Neural cell (in vitro differentiated cells): ENCODE results near the gene IL1RAPL2. TPM values are rescaled to one million over a fixed set of nuclear protein-coding genes. Genes with fewer than 3 reads are reported as not detected.

Source experiments
- H2AFZ ChIP-seq: fragments of 200-600, 300-800 bp; sonication (generic), shearing (Covaris generic); 2 replicates; pipeline ENCODE4 v1.6.0; 2014; ENCODE audit warnings: low read depth, mild to moderate bottlenecking, antibody characterized with exemption, low read length, moderate library complexity
- H3F3A ChIP-seq: fragments of 200-600 bp; shearing (Covaris generic); 2 replicates; pipeline ENCODE4 v1.6.1; 2016; ENCODE audit warnings: mild to moderate bottlenecking, moderate library complexity, mixed read lengths, antibody characterized with exemption, low read length; ENCODE audit not compliant: insufficient read depth, poor library complexity, severe bottlenecking
- H3K27ac ChIP-seq: fragments of 200-600, 300-800 bp; sonication (generic), shearing (Covaris generic); 2 replicates; pipeline ENCODE4 v1.5.1; 2014; ENCODE audit warnings: mild to moderate bottlenecking, low read length, moderate library complexity
- H3K27me3 ChIP-seq: fragments of 300-800, 200-600 bp; sonication (generic), shearing (Covaris generic); 2 replicates; pipeline ENCODE4 v1.6.0; 2014; ENCODE audit warnings: mild to moderate bottlenecking, low read depth, low read length, moderate library complexity; ENCODE audit not compliant: insufficient read depth
- H3K36me3 ChIP-seq: fragments of 300-800, 200-600 bp; sonication (generic), shearing (Covaris generic); 2 replicates; pipeline ENCODE4 v1.5.1; 2014; ENCODE audit warnings: mild to moderate bottlenecking, antibody characterized with exemption, low read length, moderate library complexity; ENCODE audit not compliant: insufficient read depth
- H3K4me2 ChIP-seq: fragments of 300-800, 200-600 bp; sonication (generic), shearing (Covaris generic); 2 replicates; pipeline ENCODE4 v1.6.0; 2014; ENCODE audit warnings: mild to moderate bottlenecking, low read length
- H3K4me3 ChIP-seq: fragments of 300-800, 200-600 bp; sonication (generic), shearing (Covaris generic); 2 replicates; pipeline ENCODE4 v1.5.1; 2014; ENCODE audit warnings: mild to moderate bottlenecking, low read length, moderate library complexity
- H3K79me2 ChIP-seq: fragments of 200-600 bp; shearing (Covaris generic); replicated peaks from 2 replicates; pipeline ENCODE4 v1.6.0; 2014; ENCODE audit warnings: mild to moderate bottlenecking, low read length, moderate library complexity; ENCODE audit not compliant: insufficient read depth
- H3K9ac ChIP-seq: fragments of 300-800, 200-600 bp; sonication (generic), shearing (Covaris generic); 2 replicates; pipeline ENCODE4 v1.6.1; 2016; ENCODE audit warnings: mild to moderate bottlenecking, low read length, mixed read lengths
- H3K9me2 ChIP-seq: fragments of 200-600 bp; shearing (Covaris generic); 2 replicates; pipeline ENCODE4 v1.6.1; 2016; ENCODE audit warnings: mild to moderate bottlenecking, low read length, mixed read lengths; ENCODE audit not compliant: insufficient read depth
- H3K9me3 ChIP-seq: fragments of 200-600, 300-800 bp; sonication (generic), shearing (Covaris generic); 2 replicates; pipeline ENCODE4 v1.6.1; 2016; ENCODE audit warnings: mild to moderate bottlenecking, mixed run types, low read length, moderate library complexity, mixed read lengths
- H4K20me1 ChIP-seq: fragments of 200-600 bp; shearing (Covaris generic); 2 replicates; pipeline ENCODE4 v1.6.1; 2016; ENCODE audit warnings: mild to moderate bottlenecking, mixed run types; ENCODE audit not compliant: insufficient read depth
- CTCF ChIP-seq: fragments of 450-650 bp; IDR thresholded peaks from 2 replicates; pipeline ENCODE4 v1.5.1; 2014; ENCODE audit warnings: antibody characterized with exemption, mild to moderate bottlenecking, moderate library complexity; ENCODE audit not compliant: poor library complexity, severe bottlenecking
- EP300 ChIP-seq: fragments of 450-650 bp; conservative IDR thresholded peaks from 2 replicates; pipeline ENCODE4 v1.6.1; 2014; ENCODE audit warnings: antibody characterized with exemption, mild to moderate bottlenecking, moderate library complexity; ENCODE audit not compliant: poor library complexity, severe bottlenecking
- EZH2 ChIP-seq: fragments of 200-600, 300-800 bp; shearing (Covaris generic), sonication (generic); IDR thresholded peaks from 2 replicates; pipeline ENCODE4 v1.6.1; 2014; ENCODE audit warnings: antibody characterized with exemption, low read length, borderline replicate concordance, mild to moderate bottlenecking; ENCODE audit not compliant: insufficient read depth, poor library complexity, severe bottlenecking
- MXI1 ChIP-seq: fragments of 450-650 bp; conservative IDR thresholded peaks from 2 replicates; pipeline ENCODE4 v1.6.1; 2014; ENCODE audit warnings: antibody characterized with exemption, mild to moderate bottlenecking; ENCODE audit not compliant: poor library complexity, severe bottlenecking
- POLR2AphosphoS5 ChIP-seq: IDR thresholded peaks from 2 replicates; pipeline ENCODE4 v1.6.1; 2012
- RAD21 ChIP-seq: fragments of 450-650 bp; conservative IDR thresholded peaks from 2 replicates; pipeline ENCODE4 v1.6.1; 2014; ENCODE audit warnings: antibody characterized with exemption, mild to moderate bottlenecking, moderate library complexity
- REST ChIP-seq: IDR thresholded peaks from 2 replicates; pipeline ENCODE4 v1.6.1; 2012; ENCODE audit warnings: borderline replicate concordance
- SMC3 ChIP-seq: fragments of 450-650 bp; conservative IDR thresholded peaks from 2 replicates; pipeline ENCODE4 v1.6.1; 2014; ENCODE audit warnings: antibody characterized with exemption, mild to moderate bottlenecking, moderate library complexity; ENCODE audit not compliant: poor library complexity
- TAF1 ChIP-seq: IDR thresholded peaks from 2 replicates; pipeline ENCODE4 v1.6.1; 2012; ENCODE audit warnings: low read depth
- polyA plus RNA-seq: library from polyadenylated mRNA; depleted of rRNA; stranded (reverse); fragments of >200 nt; gene quantifications from 2 replicates; pipeline ENCODE4 v1.2.3, GENCODE V29; 2014

Gene IL1RAPL2
- polyA plus RNA-seq, 1 donor from 2014 or later: not detected

DNA sequence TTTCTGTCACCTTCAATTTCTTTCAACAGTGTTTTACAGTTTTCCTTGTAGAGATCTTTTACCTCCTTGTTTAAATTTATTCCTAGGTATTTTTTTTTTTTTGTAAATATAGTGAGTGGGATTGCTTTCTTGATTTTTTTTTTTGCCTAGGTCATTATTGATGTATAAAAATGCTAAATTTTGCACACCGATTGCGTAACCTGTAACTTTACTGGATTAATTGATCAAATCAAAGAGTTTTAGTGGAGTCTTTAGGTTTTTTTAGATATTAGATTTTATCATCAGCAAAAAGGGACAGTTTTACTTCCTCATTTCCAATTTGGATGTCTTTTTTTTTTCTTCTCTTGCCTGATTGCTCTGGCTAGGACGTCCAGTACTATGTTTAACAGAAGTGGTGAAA, 613.6 kb downstream of the IL1RAPL2 start:
- no peaks in the 10 kb centered on the region for H3F3A ChIP-seq
- no peaks in the 10 kb centered on the region for H3K36me3 ChIP-seq
- H3K27ac ChIP-seq: no peak overlapping the region
- no peak overlapping the region for H2AFZ ChIP-seq
- no peaks in the 10 kb centered on the region for H3K79me2 ChIP-seq
- H3K4me2 ChIP-seq: no peak overlapping the region
- H3K27me3 ChIP-seq: no peaks in the 10 kb centered on the region
- H4K20me1 ChIP-seq: no peaks in the 10 kb centered on the region
- H3K9me2 ChIP-seq: no peaks in the 10 kb centered on the region
- no peak overlapping the region for H3K4me3 ChIP-seq
- TF ChIP-seq TAF1: no peak
- no peak for TF ChIP-seq REST
- TF ChIP-seq RAD21: no peak
- no peak for TF ChIP-seq EP300
- TF ChIP-seq MXI1: no peak
- no peak for TF ChIP-seq CTCF
- no peak for TF ChIP-seq POLR2AphosphoS5
- TF ChIP-seq SMC3: no peak
- no peak for TF ChIP-seq EZH2
- H3K9ac ChIP-seq: no peak overlapping the region
- H3K9me3 ChIP-seq: no peaks in the 10 kb centered on the region

DNA sequence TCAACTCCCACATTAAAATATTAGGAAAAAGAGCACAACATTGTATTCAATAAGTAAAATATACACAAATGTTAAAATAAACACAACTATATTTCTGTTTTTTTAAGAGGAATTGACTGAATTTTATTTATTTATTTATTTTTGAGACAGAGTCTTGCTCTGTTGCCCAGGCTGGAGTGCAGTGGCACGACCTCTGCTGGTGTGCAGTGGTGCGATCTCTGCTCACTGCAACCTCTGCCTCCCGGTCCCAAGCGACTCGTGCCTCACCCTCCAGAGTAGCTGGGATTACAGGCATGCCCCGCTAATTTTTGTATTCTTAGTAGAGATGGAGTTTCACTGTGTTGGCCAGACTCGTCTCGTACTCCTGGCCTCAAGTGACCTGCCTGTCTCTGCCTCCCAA, 623.1 kb downstream of the IL1RAPL2 start:
- H3K79me2 ChIP-seq: no peaks in the 10 kb centered on the region
- H3K9me2 ChIP-seq: no peaks in the 10 kb centered on the region
- no peaks in the 10 kb centered on the region for H4K20me1 ChIP-seq
- H3K27me3 ChIP-seq: no peaks in the 10 kb centered on the region
- no peak overlapping the region for H2AFZ ChIP-seq
- no peaks in the 10 kb centered on the region for H3F3A ChIP-seq
- H3K9ac ChIP-seq: no peak overlapping the region
- no peaks in the 10 kb centered on the region for H3K36me3 ChIP-seq
- no peak overlapping the region for H3K27ac ChIP-seq
- H3K4me2 ChIP-seq: no peak overlapping the region
- TF ChIP-seq REST: no peak
- TF ChIP-seq MXI1: no peak
- no peak for TF ChIP-seq TAF1
- no peak for TF ChIP-seq SMC3
- TF ChIP-seq EP300: no peak
- no peak for TF ChIP-seq CTCF
- no peak for TF ChIP-seq EZH2
- no peak for TF ChIP-seq RAD21
- H3K9me3 ChIP-seq: no peaks in the 10 kb centered on the region
- no peak overlapping the region for H3K4me3 ChIP-seq
